ENCODE measurements around the gene CXCR6. TPM values are rescaled to one million over a fixed set of nuclear protein-coding genes. Genes with fewer than 3 reads are reported as not detected.

Gene CXCR6
- total RNA-seq, 1 experiment from 2014 or later: not detected

DNA sequence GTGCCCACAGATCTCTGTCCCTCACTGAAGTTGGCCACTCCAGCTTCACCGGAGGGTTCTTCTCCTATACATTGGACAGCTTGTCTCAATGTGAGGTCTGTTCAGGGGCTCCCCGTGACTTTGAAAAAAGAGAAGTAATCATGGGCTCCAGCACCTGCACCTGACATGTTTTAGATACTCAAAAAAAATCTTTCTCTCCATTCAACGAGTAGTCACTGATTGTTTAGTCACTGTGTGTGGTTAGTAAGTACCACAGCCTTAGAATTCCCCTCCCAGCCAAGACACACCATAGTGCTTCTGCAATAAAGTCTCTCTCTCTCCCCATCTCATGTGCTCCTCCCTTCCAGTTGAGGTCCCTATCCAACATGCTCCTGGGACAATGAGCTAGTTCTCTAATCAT is 38.3 kb upstream of the CXCR6 start:
- Mint-ChIP-seq H3K4me1 (ENCODE audit: low read depth, unreplicated experiment) (no peaks in the 10 kb centered on the region), H3K27me3 (ENCODE audit: unreplicated experiment) (no peaks in the 10 kb centered on the region), H3K4me3 (ENCODE audit: low read depth, unreplicated experiment) (no peak overlapping the region), H3K36me3 (ENCODE audit: insufficient read depth, unreplicated experiment) (no peaks in the 10 kb centered on the region), H3K9me3 (ENCODE audit: low read depth, unreplicated experiment) (no peaks in the 10 kb centered on the region), H3K27ac (ENCODE audit: unreplicated experiment) (no peak overlapping the region)
- TF ChIP-seq, protein P1, sequence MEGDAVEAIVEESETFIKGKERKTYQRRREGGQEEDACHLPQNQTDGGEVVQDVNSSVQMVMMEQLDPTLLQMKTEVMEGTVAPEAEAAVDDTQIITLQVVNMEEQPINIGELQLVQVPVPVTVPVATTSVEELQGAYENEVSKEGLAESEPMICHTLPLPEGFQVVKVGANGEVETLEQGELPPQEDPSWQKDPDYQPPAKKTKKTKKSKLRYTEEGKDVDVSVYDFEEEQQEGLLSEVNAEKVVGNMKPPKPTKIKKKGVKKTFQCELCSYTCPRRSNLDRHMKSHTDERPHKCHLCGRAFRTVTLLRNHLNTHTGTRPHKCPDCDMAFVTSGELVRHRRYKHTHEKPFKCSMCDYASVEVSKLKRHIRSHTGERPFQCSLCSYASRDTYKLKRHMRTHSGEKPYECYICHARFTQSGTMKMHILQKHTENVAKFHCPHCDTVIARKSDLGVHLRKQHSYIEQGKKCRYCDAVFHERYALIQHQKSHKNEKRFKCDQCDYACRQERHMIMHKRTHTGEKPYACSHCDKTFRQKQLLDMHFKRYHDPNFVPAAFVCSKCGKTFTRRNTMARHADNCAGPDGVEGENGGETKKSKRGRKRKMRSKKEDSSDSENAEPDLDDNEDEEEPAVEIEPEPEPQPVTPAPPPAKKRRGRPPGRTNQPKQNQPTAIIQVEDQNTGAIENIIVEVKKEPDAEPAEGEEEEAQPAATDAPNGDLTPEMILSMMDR (IDR thresholded peaks at IDR 0.05; ENCODE audit: unreplicated experiment): no peak
- intact Hi-C loops (cut with micrococcal nuclease; ENCODE audit: unreplicated experiment): no loop called here
- no peak for DNase-seq
- BruUV-seq (replicated peaks): no TSS peak
- CTCF ChIA-PET: no interaction called here

- Mint-ChIP-seq H3K4me1 (ENCODE audit: low read depth, unreplicated experiment) (no peaks in the 10 kb centered on the region), H3K36me3 (ENCODE audit: insufficient read depth, unreplicated experiment) (no peaks in the 10 kb centered on the region), H3K27me3 (ENCODE audit: unreplicated experiment) (no peaks in the 10 kb centered on the region), H3K27ac (ENCODE audit: unreplicated experiment) (no peak overlapping the region), H3K9me3 (ENCODE audit: low read depth, unreplicated experiment) (no peaks in the 10 kb centered on the region), H3K4me3 (ENCODE audit: low read depth, unreplicated experiment) (no peak overlapping the region)
- CTCF ChIA-PET: interaction anchor here (0.5 kb wide), 1 partner anchor 106 kb away, joined by 3 read pairs; no protein-coding TSS in a partner anchor
- DNase-seq: no peak
- TF ChIP-seq, protein P1 (IDR thresholded peaks at IDR 0.05; ENCODE audit: unreplicated experiment): no peak
- intact Hi-C loops (cut with micrococcal nuclease; ENCODE audit: unreplicated experiment): no loop called here
- no TSS peak for BruUV-seq (replicated peaks)
Measured at GRCh38 chr3:45905755-45906154, 37.5 kb upstream of the CXCR6 start.

DNA sequence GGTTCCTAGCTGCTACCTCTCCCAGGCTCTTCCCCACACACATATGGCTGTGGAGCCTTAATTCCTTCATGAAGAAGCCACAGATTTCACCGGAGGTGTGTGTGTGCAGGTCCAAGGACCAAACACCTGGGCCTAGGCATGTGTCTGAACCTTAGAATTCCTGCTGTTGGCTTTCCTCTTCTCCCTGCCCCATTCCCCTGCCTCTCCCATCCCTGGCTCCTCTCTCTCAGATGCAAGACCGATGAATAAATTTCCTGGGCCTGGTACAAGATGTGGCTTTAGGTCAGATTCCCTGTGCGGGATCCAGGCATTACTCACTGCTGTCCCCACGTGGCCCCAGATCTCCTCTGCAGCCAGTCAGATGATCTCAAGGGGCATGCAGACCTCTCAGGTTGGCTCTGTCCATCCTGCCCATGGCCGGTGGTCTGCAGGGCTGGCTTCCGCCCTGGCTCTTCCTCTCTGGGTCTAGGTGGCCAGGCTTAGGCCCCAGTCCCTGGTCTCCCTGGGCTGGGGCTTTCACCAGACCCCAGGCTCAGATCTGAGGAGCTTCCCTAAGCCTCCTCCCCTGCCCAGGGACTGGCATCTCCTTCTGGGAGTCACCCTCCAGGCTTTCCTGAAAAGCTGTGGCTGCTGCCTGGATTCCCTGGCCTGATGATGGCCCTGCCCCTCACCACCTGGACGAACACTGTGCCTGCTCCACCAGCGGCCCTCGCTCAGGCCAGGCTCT is 36.4 kb upstream of the CXCR6 start:
- TF ChIP-seq, protein P1 (IDR thresholded peaks at IDR 0.05; ENCODE audit: unreplicated experiment): peak; percentile 13
- intact Hi-C loops (cut with micrococcal nuclease; ENCODE audit: unreplicated experiment): no loop called here
- no peak for DNase-seq
- no TSS peak for BruUV-seq (replicated peaks)
- CTCF ChIA-PET: no interaction called here
- no peak overlapping the region for H3K4me3 Mint-ChIP-seq (ENCODE audit: low read depth, unreplicated experiment)
- no peaks in the 10 kb centered on the region for H3K9me3 Mint-ChIP-seq (ENCODE audit: low read depth, unreplicated experiment)
- H3K27me3 Mint-ChIP-seq (ENCODE audit: unreplicated experiment): no peaks in the 10 kb centered on the region
- no peaks in the 10 kb centered on the region for H3K36me3 Mint-ChIP-seq (ENCODE audit: insufficient read depth, unreplicated experiment)
- no peaks in the 10 kb centered on the region for H3K4me1 Mint-ChIP-seq (ENCODE audit: low read depth, unreplicated experiment)
- no peak overlapping the region for H3K27ac Mint-ChIP-seq (ENCODE audit: unreplicated experiment)

DNA sequence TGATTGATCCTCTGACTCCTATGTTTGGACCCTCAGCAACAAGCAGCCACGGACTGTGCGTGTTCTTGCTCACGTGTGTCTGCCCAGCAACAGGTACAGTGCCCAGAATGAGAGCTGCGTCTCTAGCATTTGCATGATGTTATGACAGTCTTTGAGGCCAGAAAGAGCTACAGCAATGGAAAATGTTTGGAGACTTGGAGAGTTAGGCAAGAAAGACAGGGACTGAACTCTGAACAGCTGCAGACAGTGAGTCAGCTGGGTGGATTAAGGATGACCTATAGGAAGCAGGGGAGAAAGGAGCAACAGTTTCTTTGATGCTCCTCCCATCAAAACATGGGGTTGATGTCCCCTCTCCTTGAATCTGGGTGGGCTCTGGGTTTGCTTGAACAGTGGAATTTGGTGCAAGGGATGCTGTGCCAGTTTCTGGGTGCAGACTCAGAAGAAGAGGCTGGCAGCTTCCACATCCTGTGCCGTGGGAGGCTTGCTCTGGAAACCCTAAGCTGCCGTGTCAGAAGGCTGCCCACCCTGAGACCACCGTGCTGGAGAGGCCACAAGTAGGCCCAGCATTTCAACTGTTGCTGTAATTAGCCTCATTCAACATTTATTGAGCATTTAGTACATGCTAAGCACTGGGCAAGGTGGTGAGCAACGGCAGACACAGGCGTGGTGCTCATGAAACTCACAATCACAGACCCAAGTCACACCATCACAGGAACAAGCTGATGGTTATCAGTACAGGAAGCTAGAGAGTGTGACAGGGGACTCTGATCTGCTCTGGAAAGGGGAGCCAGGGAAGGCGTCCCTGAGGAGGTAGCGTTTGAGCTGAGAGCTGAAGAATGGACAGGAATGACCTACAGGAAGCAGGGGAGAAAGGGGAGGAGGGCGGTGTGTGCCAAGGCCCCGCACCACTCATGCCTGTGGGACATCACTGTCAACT is 35.2 kb upstream of the CXCR6 start:
- H3K27ac Mint-ChIP-seq (ENCODE audit: unreplicated experiment): no peak overlapping the region
- BruUV-seq (replicated peaks): no TSS peak
- no peaks in the 10 kb centered on the region for H3K36me3 Mint-ChIP-seq (ENCODE audit: insufficient read depth, unreplicated experiment)
- intact Hi-C loops (cut with micrococcal nuclease; ENCODE audit: unreplicated experiment): no loop called here
- H3K9me3 Mint-ChIP-seq (ENCODE audit: low read depth, unreplicated experiment): no peaks in the 10 kb centered on the region
- TF ChIP-seq, protein P1 (IDR thresholded peaks at IDR 0.05; ENCODE audit: unreplicated experiment): no peak
- no peak overlapping the region for H3K4me3 Mint-ChIP-seq (ENCODE audit: low read depth, unreplicated experiment)
- H3K4me1 Mint-ChIP-seq (ENCODE audit: low read depth, unreplicated experiment): no peaks in the 10 kb centered on the region
- H3K27me3 Mint-ChIP-seq (ENCODE audit: unreplicated experiment): no peaks in the 10 kb centered on the region
- no peak for DNase-seq
- CTCF ChIA-PET: no interaction called here
